DOHH2 (cell line): Measurements from ENCODE around the gene RBM20.

Experiments
- CTCF ChIP-seq: fragments of 200-600 bp; sonication (generic); IDR thresholded peaks from one replicate; pipeline ENCODE4 v1.5.1; 2014; ENCODE audit warnings: antibody characterized with exemption, mild to moderate bottlenecking, low read depth, low read length; ENCODE audit not compliant: poor library complexity, severe bottlenecking
- EZH2phosphoT487 ChIP-seq: fragments of 200-600 bp; sonication (generic); IDR thresholded peaks from 2 replicates; pipeline ENCODE4 v1.6.1; 2017; ENCODE audit warnings: borderline replicate concordance, mild to moderate bottlenecking, antibody characterized with exemption, low read length, moderate library complexity, mixed read lengths

GRCh38 chr10:110873951-110874350, 229.8 kb downstream of the RBM20 start:
- TF ChIP-seq CTCF (no peak), EZH2phosphoT487 (no peak)
